Peyer's patch (tissue), 4 donors: Measurements from ENCODE around the gene INSRR.

Source experiments
- POLR2A ChIP-seq, 2 donors: fragments of 450-650 bp; IDR thresholded peaks; one replicate each; pipeline ENCODE4 v1.5.1; 2017; ENCODE audit warnings: antibody characterized with exemption in 2 of 2, mild to moderate bottlenecking in 2 of 2, moderate library complexity in 2 of 2
- TF ChIP-seq, protein P1 (sequence below), 6 experiments: fragments of 450-650 bp in 4 of 6; fragments of 200-600 bp in 2 of 6; sonication (generic) in 1 of 6; IDR thresholded peaks; one replicate each; pipeline ENCODE4 v1.5.1; 2017 to 2019; ENCODE audit warnings: antibody characterized with exemption in 6 of 6, mild to moderate bottlenecking in 3 of 6, moderate library complexity in 1 of 6

- TF ChIP-seq, protein P1, sequence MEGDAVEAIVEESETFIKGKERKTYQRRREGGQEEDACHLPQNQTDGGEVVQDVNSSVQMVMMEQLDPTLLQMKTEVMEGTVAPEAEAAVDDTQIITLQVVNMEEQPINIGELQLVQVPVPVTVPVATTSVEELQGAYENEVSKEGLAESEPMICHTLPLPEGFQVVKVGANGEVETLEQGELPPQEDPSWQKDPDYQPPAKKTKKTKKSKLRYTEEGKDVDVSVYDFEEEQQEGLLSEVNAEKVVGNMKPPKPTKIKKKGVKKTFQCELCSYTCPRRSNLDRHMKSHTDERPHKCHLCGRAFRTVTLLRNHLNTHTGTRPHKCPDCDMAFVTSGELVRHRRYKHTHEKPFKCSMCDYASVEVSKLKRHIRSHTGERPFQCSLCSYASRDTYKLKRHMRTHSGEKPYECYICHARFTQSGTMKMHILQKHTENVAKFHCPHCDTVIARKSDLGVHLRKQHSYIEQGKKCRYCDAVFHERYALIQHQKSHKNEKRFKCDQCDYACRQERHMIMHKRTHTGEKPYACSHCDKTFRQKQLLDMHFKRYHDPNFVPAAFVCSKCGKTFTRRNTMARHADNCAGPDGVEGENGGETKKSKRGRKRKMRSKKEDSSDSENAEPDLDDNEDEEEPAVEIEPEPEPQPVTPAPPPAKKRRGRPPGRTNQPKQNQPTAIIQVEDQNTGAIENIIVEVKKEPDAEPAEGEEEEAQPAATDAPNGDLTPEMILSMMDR (IDR thresholded peaks at IDR 0.05): no peak
- no peak for TF ChIP-seq POLR2A (IDR thresholded peaks at IDR 0.05)
Observed at GRCh38 chr1:156832434-156832833, 26.5 kb downstream of the INSRR start.
